GM19351 (cell line): ENCODE results near the gene PTTG1IP2.

Source experiments
- ATAC-seq: cut with Tn5 transposase; IDR thresholded peaks from one replicate; pipeline ENCODE4 v1.9.1; 2021; ENCODE audit warnings: mild to moderate bottlenecking, moderate library complexity; ENCODE audit not compliant: unreplicated experiment

PTTG1IP2 gene

DNA sequence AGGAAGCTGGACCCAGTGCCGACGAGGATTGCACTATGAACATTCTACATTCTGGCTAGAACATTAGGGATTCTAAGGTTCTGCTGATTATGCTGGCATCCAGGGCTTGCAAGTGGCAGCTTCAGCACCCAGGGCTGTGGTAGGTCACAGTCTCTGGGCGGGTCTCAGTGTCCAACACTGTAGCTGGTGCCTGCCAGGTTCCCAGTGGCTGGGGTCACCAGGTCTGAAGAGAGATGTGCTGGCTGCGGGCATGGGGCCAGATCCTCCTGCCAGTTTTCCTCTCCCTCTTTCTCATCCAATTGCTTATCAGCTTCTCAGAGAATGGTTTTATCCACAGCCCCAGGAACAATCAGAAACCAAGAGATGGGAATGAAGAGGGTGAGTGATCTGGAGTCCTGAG is at the start of gene PTTG1IP2:
PTTG1IP2 (plus strand) TSS at position 86 of the 400 bp plus-strand sequence; CDS start at position 234, 148 bp downstream.
- ATAC-seq = no peak

DNA sequence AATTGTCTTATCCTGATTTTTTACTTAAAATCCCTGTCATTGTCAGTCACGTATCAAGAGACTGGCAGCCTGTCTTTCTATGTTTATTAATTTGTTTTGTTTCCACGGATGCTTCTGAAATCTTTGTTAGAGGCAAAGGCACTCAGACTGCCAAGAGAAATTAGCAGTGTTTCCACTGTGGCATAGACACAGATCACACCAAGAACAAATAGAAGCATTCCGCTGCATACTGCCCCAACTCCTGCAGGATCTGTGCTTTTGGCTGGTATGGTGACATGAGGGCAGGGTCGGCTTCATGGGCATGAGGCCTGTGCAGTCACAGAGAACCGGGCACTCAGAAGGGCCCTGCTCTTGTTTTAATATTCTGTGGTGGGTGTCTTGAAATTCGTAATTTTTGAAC is 47.8 kb upstream of the PTTG1IP2 start:
- ATAC-seq = no peak

DNA sequence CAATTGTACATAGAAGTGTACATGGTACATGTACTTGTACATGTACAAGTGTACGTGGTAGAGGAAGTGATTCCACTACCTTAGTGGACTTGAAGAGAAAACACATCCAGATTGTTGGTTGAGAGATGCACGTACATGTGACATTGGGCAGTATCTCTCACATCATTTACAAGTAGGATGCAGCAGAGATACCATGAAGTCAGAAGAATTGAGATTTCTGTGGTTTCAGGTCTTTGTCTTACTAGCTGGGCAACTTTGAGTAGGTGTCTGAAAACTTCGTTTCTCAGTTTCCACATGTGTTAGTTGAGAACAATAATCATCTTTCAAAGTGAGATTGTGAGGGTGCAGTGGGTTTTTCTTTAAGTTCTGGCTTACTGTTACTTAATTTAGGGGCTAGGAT is 44.7 kb upstream of the PTTG1IP2 start:
- peak; percentile 97 for ATAC-seq

DNA sequence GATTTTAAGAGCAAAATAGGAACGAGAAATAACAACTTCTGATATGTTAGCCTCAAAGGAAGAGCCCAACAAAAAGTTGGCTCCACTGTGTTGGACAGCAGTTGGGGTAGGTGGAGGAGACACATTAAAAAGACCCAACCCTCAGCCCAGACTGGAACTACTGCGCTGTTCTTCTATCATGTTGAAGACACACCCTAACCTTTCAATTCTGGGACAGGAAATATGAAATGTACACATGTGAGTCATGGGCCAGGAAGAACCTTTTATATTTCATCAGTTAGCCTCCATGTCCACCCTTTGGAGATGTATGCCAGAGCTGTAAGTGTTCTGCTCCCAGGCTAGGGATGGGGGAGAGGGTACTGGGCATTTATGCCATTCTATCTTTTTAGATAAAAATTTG is 44.1 kb upstream of the PTTG1IP2 start:
- no peak for ATAC-seq

DNA sequence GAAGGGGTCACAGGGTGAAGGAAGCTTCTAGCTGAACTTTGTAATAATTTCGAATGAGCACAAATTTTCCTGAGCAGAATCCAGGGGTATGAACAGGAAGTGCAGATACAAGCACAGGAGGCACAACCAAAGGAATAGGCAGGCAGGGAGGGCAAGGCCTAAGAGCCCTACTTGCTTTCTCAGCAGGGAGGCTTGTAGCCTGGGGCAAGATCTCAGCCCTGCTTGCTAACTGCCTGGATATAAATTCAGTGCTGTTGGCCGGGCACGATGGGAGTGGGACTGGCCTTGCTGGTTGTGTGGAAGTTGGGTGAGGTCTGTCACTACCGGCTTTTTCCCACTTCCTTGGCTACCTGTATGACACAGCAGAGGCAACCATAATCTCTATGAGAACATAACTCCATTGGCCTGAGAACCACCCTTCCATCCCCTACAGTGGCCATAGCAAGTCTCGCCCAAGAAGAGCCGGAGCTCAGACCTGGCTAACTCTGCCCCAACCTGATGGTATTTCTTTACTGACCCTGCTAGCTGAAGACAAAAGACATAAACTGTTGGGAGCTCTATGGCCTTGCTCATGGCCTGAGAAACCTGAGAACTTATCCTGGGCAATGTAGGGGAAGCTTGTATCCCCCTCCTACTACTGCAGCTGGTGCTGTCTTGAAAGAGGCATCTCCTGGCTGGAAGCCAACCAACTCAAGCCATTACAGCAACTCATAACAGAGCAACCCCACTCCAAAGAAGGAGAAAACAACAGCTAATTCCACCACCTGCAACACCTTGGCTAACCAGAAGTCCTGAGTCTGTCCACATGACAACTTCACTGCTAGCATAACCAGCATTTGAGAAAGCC is 38.6 kb upstream of the PTTG1IP2 start:
- ATAC-seq = no peak

DNA sequence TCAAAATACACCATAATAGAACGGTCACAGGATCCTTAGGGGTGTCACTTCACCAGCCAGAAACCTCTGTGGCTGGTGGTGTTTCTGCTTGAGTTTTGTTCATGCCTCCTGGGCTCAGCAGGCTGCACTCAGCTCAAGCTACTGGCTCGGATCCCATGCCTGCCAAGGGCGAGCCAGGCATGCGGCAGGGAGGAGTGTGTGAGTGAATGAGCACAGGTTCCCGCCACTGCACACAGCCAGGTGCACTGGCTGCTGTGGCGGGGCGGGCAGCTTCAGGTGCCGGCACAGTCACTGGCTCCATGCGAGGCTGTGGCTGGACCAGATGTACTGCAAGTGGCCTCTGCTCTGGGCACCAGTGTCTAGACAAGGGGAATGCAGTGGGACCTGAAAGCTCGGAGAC is 36.7 kb upstream of the PTTG1IP2 start:
- no peak for ATAC-seq

DNA sequence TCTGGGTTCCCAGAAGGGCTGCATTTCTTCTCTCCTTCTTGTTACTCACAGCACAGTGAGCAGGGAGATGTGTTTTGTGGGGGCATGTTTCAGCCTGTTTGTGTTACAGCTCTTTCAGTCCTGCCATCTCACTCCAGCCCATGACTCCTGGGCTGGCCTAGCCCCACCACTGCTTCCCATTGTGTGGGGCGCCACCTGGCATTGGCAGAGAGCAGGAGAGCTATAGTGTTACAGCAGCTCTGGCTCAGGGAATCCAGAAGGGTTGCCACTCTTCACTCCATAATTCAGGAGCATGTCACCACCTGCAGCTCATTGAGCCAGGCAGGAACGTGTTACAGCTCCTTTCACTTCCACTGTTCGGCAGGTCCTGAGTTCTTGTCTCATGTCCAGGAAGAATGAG is 36.2 kb upstream of the PTTG1IP2 start:
- no peak for ATAC-seq

DNA sequence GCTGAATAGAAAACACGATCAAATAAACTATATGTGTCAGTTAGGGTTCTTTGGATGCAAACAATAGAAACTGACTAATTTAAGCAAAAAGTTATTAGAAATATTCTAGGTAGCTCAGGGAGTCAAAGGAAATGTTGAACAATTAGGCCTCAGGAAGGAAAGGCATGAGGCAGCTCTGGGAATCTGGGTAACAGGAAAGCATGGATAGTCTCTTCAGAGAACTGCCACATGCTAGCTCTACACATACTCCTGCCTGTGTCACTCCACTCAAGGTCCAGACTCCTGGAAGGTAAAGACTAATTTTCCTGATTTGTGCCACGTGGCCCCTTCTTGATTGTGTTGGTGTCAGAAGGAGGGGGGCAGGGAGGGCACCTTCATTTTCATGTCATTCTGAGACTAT is 23.8 kb upstream of the PTTG1IP2 start:
- no peak for ATAC-seq

DNA sequence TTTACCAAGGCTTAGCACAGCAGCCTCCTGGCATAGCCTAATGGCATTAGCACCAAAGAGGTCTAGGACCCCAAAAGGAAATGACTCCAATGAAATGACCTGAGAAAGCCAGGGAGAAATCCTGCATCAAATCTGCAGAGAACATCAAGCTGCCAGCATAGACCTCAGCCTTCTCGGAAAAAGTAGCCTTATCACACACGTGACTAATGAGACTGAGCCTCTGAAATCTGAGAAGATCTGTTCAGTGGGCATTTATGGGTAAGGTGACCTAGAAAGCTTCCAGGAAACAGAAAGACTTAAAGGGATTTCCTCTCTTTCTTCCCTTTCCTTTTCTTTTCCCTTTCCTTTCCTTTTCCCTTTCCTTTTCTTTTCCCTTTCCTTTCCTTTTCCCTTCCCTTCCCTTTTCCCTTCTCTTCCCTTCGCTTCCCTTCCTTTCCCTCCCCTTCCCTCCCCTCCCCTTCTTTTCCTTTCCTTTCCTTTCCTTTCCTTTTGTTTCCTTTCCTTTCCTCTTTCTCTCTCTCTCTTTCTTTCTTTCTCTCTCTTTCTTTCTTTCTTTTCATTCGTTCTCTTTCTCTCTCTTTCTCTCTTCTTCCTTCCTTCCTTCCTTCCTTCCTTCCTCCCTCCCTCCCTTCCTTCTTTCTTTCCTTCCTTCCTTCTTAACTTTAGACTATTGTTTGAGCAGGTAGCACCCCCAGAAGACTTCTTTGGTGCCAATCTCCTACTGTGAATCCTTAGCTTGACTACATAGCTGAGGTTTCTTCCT is 23.1 kb upstream of the PTTG1IP2 start:
- ATAC-seq = no peak

DNA sequence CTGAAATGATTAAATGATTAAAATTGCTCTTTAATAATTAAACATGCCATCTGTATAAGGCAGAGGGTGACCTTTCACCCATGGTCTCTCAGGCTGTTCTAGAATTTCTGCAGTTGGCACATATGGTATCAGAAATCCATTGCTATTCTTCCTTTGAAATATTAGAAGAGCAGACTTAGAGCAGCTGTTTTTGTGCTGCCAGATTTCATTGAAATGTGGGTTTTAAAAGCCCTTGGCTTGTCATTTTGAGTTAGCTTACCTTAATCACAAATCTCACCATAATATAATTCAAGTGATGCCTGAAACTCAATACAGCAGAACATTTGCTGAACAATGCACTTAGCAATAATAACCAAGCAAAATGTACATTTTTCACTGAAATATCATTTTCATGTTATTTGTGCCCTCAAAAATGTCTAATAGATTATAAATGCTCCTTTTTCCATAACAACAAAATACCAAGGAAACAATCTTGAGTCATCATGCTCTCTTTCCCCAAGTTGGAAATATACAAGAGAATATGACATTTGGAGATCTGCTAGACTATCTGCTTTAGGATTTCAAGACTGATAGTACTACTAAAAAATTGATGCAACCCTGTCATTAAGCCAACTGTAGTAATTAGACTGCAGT is 16.1 kb upstream of the PTTG1IP2 start:
- no peak for ATAC-seq

DNA sequence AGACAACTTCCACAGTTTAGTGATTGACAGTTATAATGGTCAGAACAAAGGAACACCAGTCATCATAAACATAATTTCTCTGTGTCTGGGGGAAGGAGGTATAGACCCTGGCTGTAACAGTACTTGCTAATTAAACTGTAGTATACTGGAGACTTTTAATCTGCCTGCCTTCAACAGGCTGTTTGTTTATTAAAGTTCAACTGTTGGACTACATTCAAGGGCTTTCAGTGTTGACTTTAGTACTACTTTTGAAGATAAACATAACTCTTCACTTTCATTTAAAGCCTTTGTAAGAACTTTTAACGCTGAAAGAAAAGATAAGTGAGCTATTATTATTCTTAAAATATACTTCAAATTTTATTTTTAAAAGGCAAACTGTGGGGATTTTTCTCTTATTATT is 15.5 kb upstream of the PTTG1IP2 start:
- ATAC-seq = no peak

DNA sequence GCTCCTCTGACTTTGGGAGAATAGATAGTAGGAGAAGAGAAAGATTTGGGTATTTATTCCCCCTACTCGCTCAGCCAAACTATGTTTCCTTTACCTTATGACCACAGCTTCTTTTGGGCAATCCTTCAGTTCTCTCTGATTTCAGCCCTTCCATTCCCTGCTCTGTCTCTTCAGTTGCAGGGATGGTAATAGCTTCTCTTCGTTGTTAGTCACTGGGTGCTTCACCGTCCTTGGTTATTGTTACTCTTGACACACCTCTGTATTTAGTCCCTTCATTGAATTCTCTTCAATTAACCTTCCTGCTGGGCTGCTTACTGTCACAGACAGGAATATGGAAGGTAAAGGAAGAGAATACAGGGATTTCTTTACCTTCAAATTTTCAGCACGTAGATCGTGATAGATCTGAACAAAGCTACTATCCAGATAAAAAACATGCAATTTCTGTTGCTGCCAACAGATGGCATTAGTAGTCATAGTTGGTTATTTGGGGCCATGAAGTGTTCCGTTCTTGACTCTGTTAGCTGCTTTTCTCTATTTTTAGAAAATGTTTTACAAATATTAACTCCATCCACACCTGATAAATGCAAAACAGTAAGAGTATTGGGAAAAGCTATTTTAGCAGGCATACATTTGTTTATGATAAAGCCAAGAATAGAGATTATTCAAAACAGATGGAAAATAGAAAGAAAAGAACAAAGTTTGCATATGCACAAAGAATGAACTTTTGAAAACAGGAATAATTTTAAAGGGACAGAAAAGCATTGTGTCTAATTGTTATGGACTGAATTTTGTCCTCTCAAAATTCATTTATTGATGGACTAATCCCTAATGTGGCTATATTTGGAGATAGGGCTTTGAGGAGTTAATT is 14.0 kb upstream of the PTTG1IP2 start:
- ATAC-seq = peak; percentile 95

DNA sequence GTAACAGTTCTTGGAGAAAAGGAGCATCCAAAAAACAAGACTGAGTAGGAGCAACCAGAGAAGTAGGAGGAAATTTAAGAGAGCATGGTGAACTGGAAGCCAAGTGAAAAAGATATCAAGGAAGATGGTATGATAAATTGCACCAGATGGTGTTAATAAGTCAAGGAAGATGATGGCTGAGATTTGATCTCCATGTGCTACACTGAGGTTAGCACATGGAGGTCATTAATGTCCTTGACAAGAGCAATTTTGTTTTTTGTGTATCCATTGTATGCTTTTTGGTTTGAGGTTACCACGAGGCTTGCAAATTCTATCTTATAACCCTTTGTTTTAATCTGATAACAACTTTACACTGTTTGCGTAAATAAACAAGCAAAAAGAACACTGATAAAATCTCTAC is 11.3 kb upstream of the PTTG1IP2 start:
- ATAC-seq = no peak

DNA sequence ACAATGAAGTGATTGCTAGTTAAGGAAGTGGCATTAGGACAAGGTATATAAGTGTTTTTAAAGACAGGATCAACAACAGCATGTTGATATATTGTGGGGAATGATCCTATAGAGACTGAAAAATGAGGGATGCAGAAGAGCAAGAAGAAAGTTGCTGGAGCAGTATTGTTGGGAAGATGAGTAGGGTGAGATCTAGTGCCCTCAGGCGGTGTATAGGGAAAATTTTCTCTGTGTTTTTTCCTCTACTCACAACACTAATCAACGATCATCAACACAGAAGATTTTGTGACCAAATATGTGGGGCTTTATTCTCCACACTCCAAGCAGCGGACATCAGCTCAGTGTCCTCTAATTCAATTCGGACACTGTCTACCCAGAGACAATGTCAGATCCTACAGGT is 9.6 kb upstream of the PTTG1IP2 start:
- ATAC-seq = no peak

DNA sequence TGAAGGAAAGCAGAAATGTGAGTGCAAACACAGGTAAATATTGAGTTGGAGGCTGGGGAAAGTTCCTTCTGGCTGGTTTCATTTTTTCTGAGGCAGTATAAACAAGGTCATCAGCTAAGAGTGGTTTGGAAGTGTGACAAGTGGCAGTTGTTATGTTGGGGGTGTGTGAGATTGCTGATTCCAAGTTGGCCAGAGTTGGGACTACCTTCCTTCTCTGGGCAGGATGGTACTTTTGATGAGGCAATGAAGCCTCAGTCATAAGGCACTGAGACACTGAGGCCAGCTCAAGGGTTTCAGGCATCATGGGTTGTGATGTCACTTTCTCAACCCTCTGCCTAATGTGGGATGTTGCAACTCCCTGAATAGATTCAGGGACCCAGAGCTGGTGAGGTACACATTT is 8.2 kb upstream of the PTTG1IP2 start:
- no peak for ATAC-seq

DNA sequence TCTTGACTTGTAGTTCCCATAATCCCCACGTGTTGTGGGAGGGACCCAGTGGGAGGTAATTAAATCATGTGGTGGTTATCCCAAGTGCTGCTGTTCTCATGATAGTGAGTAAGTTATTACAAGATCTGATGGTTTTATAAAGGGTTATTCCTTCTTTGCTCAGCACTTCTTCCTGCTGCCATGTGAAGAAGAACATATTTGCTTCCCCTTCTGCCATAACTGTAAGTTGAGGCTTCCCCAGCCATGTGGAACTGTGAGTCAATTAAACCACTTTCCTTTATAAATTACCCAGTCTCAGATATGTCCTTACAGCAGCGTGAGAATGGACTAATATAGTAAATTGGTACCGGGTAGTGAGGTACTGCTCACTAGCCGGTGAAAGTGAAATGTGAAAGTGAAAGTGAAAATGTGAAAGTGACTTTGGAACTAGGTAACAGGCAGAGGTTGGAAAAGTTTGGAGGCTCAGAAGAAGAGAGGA is 6.2 kb upstream of the PTTG1IP2 start:
- peak; percentile 51 for ATAC-seq

DNA sequence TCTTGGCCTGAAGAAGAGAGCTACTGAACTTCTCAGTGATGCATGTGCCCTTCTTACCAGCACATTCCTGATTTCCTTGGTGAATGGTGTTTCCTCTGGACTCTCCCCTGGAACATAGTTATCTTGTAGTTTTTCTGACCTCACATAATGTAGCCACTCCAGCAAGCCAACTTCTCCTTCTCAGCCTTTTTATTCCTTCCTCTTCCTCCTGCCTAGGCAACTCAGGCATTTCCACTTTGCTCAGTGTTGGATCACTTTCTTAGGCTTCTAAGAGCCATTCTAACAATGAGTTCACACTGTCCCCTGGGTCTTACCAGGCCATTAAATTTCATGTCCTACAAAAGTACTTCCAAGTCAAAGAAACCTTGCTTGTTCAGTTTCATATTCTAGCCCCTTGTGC is 3.6 kb upstream of the PTTG1IP2 start:
- ATAC-seq = no peak

DNA sequence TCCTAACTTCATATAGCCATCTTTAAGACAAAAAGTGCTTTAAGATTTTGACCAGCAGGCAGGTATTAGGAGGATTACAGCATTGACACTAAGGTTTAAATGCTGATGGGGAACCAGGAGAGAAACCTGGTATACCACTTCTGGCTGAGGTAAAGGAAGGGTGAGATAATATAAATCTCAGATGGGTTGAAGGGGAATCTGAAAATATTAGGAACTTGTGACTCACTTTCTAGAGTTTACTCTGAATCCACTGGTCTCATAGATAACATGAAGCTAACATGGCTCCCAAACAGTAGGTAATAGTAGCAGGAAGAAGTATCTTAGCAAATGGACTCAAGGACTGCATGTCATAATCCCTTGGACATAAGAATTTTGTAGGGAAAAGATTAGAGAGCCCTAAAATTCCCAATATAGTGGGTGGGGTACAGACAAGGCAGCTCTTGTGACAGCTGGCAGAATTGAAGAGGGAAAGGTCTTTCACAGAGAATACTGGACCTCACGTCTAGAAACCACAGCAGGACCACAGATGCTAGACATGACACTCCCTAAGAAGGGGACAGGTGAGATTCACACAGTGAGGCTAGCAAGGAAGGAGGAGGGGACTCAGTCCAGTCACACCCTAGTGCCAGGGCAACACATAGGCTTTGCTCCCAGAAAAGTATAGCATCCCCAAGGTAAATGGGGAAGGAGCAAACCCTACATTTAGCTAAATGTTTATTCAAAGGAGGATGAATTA is 3.5 kb downstream of the PTTG1IP2 start:
- ATAC-seq = no peak

DNA sequence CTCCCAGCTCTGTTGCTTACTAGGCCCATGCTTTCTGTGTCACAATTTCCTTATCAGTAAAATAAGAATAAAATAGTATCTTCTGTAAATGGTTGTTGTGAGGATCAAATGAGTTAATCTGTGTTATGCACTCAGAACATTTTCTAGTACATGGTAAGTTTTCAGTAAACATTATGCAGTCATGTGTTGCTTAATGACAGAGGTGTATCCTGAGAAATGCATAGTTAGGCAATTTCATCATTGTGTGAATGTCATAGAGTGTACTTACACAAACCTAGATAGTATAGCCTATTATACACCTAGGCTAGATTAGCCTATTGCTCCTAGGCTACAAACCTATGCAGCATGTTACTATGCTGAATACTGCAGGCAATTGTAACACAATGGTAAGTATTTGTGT is 4.4 kb downstream of the PTTG1IP2 start:
- ATAC-seq = no peak
